CD1c-positive myeloid dendritic cell (primary cell): ENCODE results near the gene SF3B3.
"Not testable (repeated sequence)": the region's sequence is repeated elsewhere in the genome, so short reads cannot be mapped to it uniquely, and the experiment has no call there.

Source experiments
- DNase-seq: peaks from one replicate; pipeline ENCODE4 v3.0.0-alpha.2; 2016; ENCODE audit errors: extremely low spot score

SF3B3 gene

GRCh38 chr16:70615945-70616344 is 92.3 kb downstream of the SF3B3 start:
- DNase-seq: no peak

- DNase-seq: not testable (repeated sequence)
These were observed 98.2 kb downstream of the SF3B3 start for GRCh38 chr16:70621864-70622263.
